RCC 7860 (cell line): ENCODE measurements around the gene ZIC5.
A peak's percentile ranks its signal among the peaks of the same experiment; 100 is the strongest.

Experiments
- DNase-seq: peaks from one replicate; pipeline ENCODE4 v3.0.0-alpha.2; 2015; ENCODE audit warnings: low spot score
- FAIRE-seq: peaks from 2 replicates; lab custom pipeline; 2012; peaks lifted over from hg19 to GRCh38; lab: Jason Lieb, UNC

The ZIC5 gene

DNA sequence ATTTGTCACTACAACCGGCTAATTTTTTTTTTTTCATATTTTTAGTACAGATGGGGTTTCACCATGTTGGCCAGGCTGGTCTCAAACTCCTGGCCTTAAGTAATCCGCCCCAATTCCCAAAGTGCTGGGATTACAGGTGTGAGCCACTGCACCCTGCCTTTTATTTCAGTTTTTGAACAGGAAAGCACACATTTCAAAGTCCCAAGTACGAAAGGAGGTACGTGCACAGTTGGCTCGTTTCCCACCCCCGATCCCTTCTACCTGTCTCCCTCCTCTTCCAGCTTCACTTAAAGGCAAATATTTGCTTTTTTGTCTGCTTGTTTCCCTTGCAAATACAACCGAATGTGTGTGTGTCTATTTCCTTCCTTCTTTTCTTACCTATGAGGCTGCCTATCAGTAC, 30.5 kb downstream of the ZIC5 start:
- no peak for DNase-seq
- FAIRE-seq = no peak

DNA sequence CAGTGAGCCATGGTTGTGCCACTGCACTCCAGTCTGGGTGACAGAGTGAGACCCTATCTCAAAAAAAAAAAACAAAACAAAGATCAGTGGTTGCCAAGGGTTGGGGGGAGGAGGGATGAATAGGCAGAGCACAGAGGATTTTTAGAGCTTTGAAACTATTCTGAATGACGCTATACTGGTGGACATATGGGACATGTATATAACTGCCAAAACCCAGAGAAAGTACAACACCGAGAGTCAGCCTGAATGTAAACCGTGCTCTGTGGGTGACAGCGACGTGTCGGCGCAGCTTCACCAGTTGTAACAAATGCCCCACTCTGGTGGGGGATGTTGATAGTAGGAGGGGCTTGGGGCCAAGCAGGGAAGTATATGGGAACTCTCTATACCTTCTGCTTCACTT, 32.9 kb downstream of the ZIC5 start:
- DNase-seq = no peak
- FAIRE-seq = no peak

DNA sequence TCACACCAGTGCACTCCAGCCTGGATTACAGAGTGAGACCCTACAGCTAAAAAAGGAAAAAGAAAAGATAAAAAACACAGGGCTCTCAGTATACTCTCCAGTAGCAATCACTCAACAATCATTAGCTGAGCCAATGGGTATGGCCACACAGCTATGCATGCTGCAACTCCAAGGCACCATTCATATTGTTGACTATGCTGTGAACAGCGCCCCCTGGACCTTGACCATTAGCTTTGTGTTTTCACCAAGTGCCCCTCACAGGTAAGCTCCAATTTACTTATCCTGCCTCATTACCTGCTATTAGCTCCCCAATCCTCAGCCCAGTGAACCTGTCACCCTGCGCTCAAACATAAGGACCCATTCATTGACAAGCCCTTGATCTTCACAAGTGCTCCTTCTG, 35.8 kb downstream of the ZIC5 start:
- FAIRE-seq (no peak), DNase-seq (no peak)

DNA sequence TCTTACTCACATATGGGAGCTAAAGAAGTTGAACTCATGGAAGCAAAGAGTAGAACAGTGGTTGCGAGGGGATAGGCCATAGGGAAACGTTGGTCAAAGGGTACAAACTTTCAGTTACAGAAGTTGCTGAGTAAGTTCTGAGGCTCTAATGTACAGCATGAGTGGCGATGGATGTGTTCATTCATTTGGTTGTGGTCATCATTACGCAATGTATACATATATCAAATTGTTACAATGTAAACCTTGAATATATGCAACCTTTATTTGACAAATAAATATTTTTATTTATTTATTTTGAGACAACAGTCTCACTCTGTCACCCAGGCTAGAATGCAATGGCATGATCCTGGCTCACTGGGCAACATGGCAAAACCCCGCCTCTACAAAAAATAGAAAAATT, 38.7 kb downstream of the ZIC5 start:
- no peak for DNase-seq
- no peak for FAIRE-seq

DNA sequence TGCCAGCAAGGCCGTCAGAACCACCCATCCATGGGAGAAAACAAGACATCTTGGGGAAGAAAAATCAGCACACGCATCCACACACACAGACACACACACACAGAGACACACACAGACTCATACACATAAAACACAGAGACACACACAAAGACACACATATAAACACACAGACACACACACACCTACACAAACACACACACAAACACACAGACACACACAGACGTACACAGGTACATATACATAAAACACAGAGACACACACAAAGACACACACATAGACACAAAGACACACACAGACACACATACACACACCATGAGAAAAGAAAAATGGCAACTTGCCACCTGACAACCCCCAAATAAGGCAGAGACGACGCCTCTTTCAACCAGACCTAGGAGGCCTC, 40.6 kb downstream of the ZIC5 start:
- DNase-seq (no peak), FAIRE-seq (no peak)

DNA sequence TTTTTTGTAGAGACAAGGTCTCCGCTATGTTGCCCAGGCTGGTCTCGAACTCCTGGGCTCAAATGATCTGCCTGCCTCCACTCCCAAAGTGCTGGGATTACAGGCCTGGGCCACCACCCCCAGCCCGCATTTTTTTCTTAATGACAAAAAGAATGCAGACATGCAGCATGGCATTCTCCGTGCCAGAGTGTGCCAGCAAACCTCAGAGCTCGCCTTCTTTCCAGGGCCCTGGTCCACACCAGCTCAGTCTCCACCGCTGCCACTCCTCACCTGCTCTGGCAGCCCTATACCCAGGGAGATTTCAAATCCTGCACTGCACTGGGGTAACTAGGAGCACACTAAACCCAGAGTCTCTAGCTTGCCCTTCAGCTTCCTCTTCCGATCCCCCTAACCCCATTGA, 41.7 kb downstream of the ZIC5 start:
- FAIRE-seq (no peak), DNase-seq (no peak)

DNA sequence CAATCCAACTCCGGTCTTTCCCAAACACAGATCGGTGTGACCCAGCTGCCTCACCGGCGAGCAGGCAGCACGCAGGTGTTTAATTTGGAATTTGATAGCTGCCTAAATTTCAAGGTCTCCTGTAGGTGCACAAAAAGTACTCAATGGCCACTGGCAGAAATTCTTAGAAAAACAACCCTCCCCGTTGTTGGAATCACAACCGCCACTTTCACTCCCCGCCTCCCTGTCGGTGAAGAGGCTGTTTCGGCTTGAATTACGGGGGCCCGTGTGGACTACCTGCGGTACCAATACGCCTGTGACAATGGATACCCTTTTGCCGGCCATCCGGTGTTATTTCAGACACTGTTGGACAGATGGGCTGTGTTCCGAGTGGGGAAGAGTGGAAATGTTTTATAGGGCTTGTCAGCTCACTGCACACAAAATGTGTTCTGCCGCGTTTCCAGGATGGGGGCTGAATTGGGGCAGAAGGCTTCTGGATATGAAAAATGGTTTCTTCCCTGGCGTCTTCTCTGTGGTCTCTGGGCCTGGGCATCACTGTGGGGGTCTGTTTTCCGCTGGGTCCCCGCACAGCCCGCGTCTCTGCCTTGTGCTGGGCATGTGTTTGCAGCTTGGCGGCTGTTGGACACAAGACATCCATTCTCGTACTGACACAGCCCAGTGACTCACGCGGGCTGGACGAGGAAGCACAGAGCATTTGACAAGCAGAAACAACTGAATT, 45.4 kb downstream of the ZIC5 start:
- FAIRE-seq (no peak), DNase-seq (no peak)

DNA sequence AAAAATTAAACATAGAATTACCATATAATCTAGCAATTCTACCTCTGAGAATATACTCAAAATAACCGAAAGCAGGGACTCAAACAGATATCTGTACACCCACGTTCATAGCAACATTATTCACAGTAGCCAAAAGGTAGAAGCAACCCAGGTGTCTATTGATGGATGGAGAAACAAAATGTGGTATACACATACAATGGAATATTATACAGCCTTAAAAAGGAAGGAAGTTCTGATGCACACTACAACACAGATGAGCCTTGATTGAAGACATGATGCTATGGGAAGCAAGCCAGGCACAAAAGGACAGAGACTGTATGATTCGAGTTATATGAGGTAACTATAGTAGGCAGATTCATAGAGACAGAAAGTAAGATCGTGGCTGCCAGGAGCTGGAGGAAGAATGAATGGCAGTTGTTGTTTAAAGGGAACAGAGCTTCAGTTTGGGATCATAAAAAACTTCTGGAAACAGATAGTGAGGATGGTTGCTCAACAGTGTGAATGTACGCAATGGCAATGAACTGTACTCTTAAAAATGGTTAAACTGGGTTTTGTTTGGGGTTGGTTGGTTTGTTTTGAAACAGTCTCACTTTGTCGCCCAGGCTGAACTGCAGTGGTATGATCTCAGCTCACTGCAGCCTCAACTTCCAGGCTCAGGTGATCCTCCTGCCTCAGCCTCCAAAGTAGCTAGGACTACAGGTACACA, 47.5 kb downstream of the ZIC5 start:
- no peak for FAIRE-seq
- no peak for DNase-seq

DNA sequence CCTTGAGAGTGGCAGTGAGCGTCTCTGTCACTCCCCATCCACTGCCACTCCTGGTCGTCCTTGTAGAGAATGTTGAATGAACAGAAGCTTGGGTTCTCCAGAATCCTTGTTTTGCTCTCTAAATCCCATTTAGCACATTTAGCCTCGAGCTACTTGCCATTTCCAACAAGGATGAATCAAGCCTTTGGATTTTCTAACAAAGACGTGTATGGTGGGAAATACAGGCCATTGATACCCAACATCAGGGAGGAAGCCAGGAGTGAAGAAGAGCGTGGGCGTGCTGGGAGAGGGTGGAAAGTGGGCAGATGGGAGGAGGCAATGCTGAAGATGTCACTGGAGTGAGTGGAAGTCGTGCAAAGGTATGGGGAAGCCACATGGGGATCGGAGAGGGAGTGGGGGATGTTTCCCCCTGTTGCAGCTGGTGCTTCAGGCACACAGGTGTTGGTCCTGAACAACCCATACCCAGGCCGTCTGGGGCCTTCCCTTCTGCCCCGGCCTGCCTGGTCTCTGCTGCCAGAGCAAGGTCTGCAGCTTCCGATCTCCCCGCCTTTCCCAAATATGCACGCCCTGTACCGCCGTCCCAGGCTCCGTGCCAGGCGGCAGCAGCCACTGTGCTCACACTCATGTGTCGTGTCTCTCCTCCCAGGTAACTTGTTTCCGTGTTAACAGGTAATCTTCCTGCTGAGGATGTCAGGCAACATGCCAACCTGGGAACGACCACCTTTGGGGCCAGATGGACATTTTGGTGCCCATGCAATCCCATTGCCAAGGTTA, 48.7 kb downstream of the ZIC5 start:
- FAIRE-seq (no peak), DNase-seq (no peak)

DNA sequence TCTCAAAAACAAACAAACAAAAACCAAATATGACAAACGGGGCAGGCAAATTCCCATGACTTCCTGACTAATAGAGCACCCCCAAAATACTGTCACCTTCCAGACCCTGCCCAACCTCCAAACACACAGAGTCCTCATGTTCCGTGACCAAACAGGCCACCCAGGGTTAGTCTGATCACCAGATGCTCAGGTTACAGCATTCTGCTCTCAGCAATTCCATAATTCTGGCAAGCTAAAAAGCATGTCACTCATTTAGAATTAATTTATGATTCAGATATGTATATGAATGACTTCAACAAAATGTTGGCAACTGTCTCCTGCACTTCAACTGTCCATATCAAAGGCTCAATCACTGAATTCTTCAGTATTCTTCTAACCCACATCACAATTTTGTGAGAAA, 52.4 kb downstream of the ZIC5 start:
- FAIRE-seq (no peak), DNase-seq (no peak)

DNA sequence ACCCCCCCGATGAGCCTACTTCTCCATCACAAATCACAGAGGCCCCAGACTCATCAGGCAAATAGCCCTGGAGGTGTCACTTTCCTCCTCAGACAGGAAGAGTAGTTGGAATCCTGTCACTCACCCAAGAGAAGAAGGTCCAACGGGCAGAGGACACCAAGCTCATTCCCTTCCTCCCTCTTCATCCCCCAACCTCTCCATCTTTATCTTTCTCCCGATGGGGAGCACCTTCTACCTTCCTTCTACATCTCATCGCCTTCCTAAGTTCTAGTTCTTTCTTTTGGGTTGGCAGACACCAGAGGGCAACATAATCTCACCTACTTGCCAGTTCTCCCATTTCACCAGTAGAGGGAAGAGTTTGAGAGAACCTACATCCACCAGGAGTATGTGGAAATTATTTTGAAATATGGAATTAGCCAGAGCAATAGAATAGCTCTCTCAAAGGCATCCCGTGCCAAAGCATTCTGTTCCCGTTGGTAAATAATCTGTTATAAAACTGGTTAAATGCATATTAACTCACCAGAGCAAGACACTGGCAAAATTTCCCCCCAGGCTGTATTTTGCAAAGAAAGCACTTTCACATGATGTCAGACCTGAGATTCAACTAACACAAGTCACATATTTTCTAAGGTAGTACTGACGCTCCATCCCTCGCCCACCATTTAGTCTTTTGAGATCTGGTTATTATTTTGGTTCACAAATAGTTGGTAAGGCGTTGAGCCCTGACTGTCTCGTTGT, 55.0 kb downstream of the ZIC5 start:
- DNase-seq (peak; percentile 67), FAIRE-seq (peak; percentile 75)

DNA sequence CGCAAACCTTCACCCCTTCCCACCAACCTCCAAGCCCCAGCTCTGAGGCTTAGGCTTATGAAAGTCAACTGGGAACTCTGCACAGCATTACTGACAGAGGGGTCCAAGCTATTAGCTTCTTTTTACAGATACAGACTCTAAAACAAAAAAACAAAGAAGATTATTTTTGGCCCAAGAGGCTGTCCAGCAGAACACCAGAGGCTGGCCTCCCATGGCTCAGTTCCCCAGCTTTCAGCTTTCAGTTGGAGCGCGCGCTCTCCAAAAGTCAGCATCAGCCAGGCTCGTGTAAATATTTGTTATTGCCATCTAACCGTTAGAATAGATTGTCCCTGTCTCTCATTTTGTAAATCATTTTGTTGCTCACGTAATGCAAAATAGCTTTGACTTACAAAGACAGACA, 58.4 kb downstream of the ZIC5 start:
- FAIRE-seq (no peak), DNase-seq (no peak)
